ENCODE data around the gene NR2C2AP.
"Not testable (repeated sequence)": the region's sequence is repeated elsewhere in the genome, so short reads cannot be mapped to it uniquely, and the experiment has no call there.

Gene NR2C2AP

GRCh38 chr19:19179548-19180441 lies 23.4 kb downstream of the NR2C2AP start:
- DNase-seq, result no peak

DNA sequence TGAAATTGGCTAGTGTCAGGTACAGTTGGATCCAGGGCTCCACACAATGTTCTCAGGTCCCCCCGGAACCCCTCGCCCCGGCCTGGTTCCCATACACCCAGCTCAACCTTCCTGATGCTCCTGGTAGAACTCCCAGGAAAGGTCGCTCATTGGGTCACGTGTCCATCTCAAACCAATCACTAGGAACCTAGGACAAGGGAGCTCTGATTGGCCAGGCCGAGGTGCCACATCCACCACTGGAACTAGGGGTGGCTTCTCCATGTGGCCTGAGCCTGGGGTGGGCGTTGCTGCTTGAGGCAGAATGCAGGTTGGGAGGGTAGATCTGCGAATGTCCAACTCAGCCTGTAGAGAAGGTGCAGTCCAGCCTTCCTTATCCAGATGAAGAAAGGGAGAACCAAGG lies 26.3 kb downstream of the NR2C2AP start:
- DNase-seq, result no peak

DNA sequence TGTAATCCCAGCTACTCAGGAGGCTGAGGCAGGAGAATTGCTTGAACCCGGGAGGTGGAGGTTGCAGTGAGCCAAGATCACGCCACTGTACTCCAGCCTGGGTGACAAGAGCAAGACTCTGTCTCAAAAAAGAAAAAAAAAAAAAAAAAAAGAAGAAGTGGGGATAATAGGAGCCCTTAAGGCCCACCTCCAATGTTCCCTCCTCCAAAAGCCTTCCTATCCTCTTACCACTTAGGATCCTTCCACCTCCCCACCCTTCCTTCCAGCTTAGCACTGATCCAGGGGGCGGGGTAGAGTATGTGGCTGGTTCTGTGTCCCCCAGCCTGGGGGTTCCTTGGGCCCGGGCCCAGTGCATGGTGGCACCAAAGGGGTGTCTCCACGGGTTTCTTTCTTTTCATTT lies 30.0 kb downstream of the NR2C2AP start:
- DNase-seq, result not testable (repeated sequence)

DNA sequence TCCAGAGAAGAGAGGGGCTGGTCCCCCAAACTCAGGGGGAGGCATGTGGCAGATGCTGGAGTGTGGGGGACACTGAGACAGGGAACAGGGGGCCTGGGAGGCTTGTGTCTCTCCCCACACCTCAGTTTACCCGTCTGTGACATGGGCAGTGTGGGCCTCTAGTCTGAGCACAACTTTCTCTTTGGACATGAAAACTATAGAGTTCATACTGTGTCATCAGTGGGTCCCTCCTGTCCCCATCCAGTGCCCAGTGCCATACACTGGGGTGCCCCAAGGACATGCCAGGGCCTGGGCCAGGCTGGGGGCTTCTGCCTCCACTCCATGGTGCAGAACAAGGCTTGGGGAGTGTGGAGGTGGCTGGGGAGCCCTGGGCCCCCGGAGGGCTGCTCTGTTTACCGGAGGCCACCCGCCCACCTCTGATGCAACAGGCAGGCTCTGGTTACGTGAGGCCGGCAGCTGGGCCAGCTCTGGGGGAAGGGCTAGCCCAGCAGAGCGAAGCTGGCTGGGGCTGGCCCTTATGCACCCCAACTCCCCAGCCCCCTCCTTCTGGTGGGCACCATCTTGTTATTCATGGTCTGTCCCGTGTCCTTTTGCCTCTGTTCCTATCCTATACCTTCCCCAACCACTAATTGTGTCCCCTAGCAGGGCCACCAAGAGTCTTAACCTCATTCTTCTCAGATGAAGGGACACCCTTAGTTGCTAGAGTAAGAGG lies 31.2 kb downstream of the NR2C2AP start:
- DNase-seq, result no peak

DNA sequence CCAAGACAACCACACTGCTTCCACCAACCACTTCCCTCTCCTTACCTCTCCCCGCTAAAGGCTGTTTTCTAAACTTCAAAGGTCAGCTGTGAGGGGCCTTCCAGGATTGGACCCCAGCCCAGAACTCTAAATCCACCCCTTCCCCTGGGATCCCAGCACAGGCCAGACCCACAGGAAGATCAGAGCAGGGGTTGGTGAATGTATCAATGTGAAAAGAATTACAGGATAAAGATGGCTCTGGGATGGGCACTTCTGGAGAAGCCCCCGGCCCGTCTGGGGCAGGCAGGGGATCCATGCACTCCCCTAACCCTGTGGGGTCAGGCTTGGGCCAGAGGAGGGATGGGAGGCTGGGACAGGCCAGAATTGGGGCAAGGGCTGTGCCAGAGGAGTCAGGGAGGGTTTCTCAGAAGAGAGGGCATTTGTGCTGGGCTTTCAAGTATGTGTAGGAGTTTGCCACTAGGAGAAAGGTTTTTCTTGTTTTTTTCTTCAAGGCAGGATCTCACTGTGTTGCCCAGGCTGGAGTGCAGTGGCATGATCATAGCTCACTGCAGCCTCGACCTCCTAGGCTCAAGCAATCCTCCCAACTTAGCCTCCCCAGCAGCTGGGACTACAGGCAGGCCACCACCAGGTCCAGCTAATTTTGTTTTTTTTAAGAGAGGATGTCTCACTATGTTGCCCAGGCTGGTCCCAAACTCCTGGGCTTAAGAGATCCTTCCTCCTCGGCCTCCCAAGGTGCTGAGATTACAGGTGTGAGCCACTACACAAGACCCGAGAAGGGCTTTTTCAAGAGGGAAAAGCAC lies 32.1 kb downstream of the NR2C2AP start:
- DNase-seq, result no peak

- no peak for DNase-seq
These were observed 33.0 kb downstream of the NR2C2AP start, which contains the start of gene MEF2B for GRCh38 chr19:19170053-19170872. Gene MEF2B (minus strand): TSS chr19:19170263. CDS start chr19:19150735, 19,528 bp downstream.

DNA sequence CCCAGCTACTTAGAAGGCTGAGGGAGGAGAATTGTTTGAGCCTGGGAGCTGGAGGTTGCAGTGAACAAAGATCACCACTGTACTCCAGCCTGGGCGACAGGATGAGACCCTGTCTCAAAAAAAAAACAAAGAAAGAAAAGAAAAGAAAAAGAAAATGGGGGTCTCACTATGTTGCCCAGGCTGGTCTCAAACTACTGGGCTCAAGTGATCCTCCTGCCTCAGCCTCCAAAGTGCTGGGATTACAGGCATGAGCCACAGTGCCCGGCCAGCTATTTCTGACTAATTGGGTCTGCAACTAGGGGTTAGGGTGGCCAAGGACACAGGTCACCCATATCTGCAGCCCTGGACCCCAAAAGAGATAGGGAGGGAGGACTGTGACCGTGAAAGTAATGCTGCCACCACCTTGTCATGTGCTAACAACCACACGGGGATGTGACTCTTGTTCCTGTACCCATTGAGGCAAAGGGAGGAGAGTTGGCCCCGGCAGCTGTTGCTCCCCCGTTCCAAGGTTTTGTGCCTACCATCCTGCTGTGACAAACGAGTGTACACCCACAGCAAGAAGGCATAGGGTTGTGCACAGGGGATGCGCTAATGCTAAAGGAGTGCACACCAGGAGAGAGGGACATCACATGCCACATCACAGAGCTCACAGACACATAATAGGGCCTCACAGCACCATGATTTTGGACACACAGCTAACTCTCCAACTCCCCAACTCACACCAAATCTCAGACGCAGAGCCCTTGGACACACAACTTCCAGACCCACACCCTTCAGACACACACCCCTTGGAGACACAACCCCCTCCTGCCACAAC lies 33.8 kb downstream of the NR2C2AP start:
- no peak for DNase-seq

DNA sequence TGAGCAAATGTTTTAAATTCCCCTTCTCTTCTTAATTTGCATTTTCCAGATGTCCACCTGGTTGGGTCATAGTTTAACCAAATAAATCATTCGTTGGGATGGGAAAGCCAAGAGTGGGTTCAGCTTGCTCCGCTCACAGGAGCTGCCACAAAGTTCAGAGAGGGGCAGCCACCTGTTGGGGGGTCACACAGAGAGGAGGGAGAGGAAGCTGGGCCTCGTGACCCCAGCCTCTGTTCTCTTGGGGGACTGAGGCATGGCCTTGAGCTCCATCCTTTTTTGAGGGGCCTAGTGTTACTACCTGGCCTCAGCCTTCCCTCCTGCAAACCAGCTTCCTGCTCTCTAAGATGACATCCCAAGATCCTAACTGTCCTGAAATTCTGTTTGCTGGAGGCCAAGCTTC lies 35.6 kb downstream of the NR2C2AP start:
- no peak for DNase-seq

- no peak for DNase-seq
These were observed 37.8 kb downstream of the NR2C2AP start for GRCh38 chr19:19165396-19165795.

DNA sequence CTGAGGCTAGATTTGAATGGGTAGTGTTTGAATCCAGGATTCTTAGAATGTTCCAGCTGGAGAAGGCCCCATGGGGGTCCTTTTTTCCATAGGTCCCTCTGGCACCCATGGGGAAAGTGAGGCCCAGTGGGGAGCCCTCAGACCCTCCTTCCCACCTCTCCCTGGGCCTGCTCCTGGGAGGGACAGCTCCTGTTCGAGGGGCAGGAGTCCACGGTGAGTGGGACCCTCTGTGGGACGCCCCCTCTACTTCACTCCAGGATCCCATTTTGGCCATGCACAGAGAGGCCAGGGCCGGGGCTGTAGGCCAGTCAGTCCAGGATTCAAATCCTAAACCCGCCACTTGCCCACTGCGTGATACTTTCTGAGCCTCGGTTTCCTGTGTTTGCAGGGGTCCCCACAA lies 40.7 kb downstream of the NR2C2AP start:
- no peak for DNase-seq

DNA sequence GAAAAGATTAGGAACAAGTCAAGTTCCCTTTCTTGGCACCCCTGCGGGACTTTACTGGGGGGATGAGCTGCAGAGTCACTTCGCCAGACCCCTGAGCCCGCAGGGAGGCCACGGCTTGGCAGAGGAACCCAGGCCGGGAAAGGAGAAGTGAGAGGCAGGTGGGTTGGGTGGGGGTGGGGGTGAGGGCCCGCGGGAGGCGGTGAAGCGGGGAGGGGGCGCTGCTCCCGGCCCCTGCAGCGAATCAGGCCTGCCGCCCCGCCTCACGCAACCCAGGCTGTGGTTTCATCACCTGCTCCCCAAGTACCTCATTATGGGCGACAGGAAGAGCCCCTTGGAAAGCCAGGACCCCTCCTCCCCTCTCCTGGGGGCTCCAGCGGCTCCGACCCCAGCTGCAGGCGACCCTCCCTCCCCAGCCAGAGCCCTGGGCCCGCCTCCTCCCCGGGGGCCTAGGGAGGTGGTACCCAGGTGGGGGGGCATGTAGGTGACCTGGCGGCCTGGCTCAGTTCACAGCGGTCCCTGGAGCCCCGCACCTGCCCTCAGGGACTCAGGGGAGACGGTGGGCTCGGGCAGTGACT lies 42.7 kb downstream of the NR2C2AP start:
- DNase-seq, result no peak

DNA sequence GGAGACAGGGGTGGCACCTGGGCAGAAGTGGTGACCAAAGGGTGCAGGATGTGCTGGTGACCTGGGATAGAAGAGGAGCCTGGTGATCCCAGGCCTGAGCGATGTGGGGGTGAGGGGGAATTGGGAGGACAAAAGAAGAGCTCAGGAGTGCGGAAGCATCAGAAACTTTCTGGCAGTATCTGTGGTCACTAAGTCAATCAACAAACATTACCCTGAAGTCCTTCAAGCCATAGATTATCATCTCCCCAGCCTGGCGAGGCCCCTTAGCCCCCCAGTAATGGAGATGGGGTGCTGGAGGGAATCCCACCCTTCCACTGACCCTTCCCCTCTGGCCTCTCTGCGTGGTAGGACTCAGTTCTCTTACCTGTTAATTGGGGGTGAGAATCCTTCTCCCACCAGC lies 43.7 kb downstream of the NR2C2AP start:
- no peak for DNase-seq

DNA sequence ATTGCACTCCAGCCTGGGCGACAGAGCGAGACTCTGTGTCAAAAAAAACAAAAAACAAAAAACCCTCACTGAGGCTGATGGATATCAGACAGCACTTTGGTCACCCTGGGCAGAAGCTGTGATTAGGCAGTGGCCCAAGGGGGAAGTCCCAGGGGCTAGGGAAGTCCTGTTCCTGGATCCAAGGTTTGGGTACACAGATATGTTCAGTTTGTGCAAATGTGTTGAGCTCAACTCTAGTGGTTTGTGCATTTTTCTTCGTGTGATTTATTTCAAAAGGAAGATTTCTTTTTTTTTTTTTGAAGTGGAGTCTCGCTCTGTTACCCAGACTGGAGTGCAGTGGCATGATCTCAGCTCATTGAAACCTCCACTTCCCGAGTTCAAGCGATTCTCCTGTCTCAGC lies 45.4 kb downstream of the NR2C2AP start:
- DNase-seq, result no peak

DNA sequence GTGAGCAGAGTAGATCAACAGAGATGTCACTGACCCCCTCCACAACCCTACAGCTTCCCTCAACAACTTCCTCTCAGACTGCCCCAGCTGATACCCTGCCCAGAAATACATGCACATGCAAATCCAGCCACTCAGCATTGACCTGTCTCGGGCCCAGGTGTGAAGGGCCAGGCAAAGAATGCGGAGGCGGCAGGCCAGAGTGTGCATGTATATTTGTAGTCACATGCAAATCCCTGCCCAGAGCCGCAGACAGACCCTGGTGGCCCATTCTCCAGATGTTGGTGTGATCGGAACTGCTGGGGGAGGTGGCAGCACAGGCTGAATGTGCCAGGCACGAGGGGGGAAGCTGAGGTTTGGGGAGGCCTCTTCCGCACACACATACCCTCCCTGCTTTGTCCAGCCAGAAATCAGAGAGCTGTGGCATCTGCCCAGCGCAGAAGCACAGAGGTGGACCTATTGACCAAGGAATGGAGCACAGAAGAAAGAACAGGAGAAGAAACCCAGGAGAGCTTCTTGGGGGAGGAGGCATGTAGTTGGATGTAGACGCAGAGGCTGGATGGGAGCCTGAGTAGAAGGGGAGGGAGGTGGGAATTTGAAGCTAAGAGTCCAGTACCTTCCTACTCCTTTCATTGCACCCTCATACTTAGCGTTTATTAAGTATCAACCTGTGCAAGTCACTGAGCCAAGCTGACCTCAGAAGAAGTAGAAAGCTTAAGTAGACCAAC lies 47.6 kb downstream of the NR2C2AP start:
- DNase-seq, result no peak

DNA sequence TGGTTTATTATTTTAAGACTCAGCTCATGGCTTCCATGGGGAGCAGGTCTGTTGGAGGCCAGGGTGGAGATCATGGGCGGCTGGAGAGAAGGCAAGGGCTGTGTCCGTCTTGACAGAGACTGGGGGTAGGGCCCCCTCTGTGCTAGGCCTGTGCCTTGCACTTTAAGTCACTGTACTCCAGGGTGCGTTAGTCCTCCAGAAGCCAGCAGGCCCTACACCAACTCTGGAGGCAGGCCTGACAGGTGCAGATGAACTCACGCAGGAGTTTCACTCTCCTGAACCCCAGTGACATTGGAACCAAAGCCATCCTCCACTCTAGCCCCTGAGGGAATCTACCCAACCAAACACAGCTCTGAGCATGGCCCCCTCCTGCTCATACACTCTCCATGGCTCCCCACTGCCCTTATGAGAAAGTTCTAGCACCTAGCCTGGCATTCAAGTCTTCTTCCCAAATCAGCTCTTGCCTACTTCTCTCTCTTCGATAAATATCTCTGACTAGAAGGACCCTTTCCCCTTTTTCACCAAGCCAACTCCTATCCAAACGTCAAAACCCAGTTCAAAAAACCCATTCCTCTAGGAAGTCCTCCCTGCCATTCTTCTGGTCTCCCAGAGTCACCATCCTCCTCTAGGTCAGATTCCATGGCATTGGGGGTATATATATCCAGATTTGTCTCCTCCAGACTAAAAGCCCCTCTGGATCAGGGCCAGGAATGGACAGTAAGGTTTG lies 48.3 kb downstream of the NR2C2AP start:
- no peak for DNase-seq

DNA sequence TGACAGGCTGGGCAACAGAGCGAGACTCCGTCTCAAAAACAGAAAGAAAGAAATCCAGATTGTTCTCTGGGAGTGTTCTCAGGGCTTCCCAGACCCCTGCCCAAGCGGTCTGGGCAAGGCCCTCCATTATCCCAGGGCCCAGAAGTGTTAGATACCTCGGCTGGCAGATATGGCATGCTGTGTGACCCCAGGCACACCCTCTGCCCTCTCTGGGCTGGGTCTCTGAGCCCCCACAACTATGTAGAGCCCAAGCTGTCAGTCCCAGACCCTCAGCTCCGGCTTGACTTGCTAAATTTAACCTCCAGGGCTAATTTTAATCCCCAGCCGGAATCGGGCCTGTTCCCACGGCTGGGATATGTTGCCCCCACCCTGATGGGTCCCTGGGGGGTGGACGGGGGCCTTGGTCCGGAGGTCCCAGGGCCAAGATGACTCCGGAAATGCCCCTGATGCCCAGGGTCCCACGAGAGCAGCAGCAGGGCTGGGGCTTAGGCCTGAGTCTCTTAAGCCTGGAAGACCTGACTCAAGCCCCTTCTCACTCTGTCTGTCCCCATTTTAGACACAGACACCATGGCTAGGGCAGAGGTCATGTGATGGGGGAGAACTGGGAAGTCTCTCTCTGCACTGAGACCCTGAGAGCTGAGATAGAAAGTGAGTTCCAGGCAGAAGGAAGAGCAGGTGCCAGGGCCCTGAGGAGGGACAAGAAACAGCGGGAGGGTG lies 50.4 kb downstream of the NR2C2AP start:
- DNase-seq, result no peak

GRCh38 chr19:19151418-19151817 lies 51.8 kb downstream of the NR2C2AP start:
- DNase-seq, result no peak
